GM19395 (cell line): Measurements from ENCODE around the gene AP3D1.

Experiments used
- ATAC-seq: cut with Tn5 transposase; IDR thresholded peaks from one replicate; pipeline ENCODE4 v1.9.1; 2021; ENCODE audit warnings: mild to moderate bottlenecking, moderate library complexity; ENCODE audit not compliant: unreplicated experiment

The AP3D1 gene

GRCh38 chr19:2070436-2070827, 80.9 kb downstream of the AP3D1 start:
- no peak for ATAC-seq

GRCh38 chr19:2064788-2065524, 86.4 kb downstream of the AP3D1 start:
- ATAC-seq: no peak

- no peak for ATAC-seq
Measured at GRCh38 chr19:2064395-2064787, 87.0 kb downstream of the AP3D1 start.

GRCh38 chr19:2063824-2064223, 87.5 kb downstream of the AP3D1 start:
- no peak for ATAC-seq

GRCh38 chr19:2062770-2063169, 88.6 kb downstream of the AP3D1 start:
- no peak for ATAC-seq

GRCh38 chr19:2062389-2062729, 89.0 kb downstream of the AP3D1 start:
- ATAC-seq: no peak

- peak; percentile 85 for ATAC-seq
Measured at GRCh38 chr19:2061495-2062388, 89.6 kb downstream of the AP3D1 start.

GRCh38 chr19:2060884-2061494, 90.4 kb downstream of the AP3D1 start:
- ATAC-seq: peak; percentile 25

- ATAC-seq: no peak
Measured at GRCh38 chr19:2059422-2060201, 91.8 kb downstream of the AP3D1 start.

- no peak for ATAC-seq
Measured at GRCh38 chr19:2058570-2059421, 92.6 kb downstream of the AP3D1 start.

- ATAC-seq: no peak
Measured at GRCh38 chr19:2057484-2058469, 93.6 kb downstream of the AP3D1 start.

GRCh38 chr19:2056837-2057192, 94.6 kb downstream of the AP3D1 start:
- no peak for ATAC-seq

- no peak for ATAC-seq
Measured at GRCh38 chr19:2055931-2056836, 95.2 kb downstream of the AP3D1 start.

- no peak for ATAC-seq
Measured at GRCh38 chr19:2054763-2055162, 96.6 kb downstream of the AP3D1 start.

GRCh38 chr19:2053601-2054389, 97.6 kb downstream of the AP3D1 start:
- ATAC-seq: no peak

GRCh38 chr19:2051773-2052704, 99.3 kb downstream of the AP3D1 start:
- ATAC-seq: no peak
